Mucosa of descending colon (tissue), 3 donors: ENCODE measurements around the gene PPP1R9B. TPM values are rescaled to one million over a fixed set of nuclear protein-coding genes. Genes with fewer than 3 reads are reported as not detected.

Source experiments
- ATAC-seq: fragments of 200-7000 bp; cut with Tn5 transposase; one replicate; pipeline ENCODE4 v1.9.1; 2020; ENCODE audit warnings: mild to moderate bottlenecking, moderate library complexity
- DNase-seq, 3 donors: peaks; one replicate each; pipeline ENCODE4 v3.0.0-alpha.2; 2020
- H3K36me3 ChIP-seq: fragments of 200-600 bp; one replicate; pipeline ENCODE4 v1.8.0; 2021; ENCODE audit warnings: low read depth, mild to moderate bottlenecking
- H3K4me1 ChIP-seq: fragments of 200-600 bp; one replicate; pipeline ENCODE4 v1.8.0; 2021; ENCODE audit warnings: low read depth, mild to moderate bottlenecking
- H3K4me3 ChIP-seq: fragments of 200-600 bp; one replicate; pipeline ENCODE4 v1.8.0; 2021; ENCODE audit warnings: mild to moderate bottlenecking
- H3K9me3 ChIP-seq: fragments of 200-600 bp; one replicate; pipeline ENCODE4 v1.8.0; 2021; ENCODE audit warnings: mild to moderate bottlenecking
- intact Hi-C, 2 donors: fragments of 100-400 bp; cut with DNase I in 1 of 2; cut with micrococcal nuclease in 1 of 2; formaldehyde crosslinking; loops; one replicate each; pipeline versions ENCODE4 v1.11.0 to v1.11.1; 2022; cut with DNase I, micrococcal nuclease
- total RNA-seq, 3 donors: library from RNA; stranded (reverse); fragmentation: NEBNext Ultra II Directional in 2 of 3; extraction: Animal tissue kit (Norgen Biotek cat#: 25700) in 2 of 3; gene quantifications; one replicate each; pipeline versions ENCODE4 v1.2.1 to v1.2.4, GENCODE V29; 2021 to 2023
- TF ChIP-seq, protein P1 (sequence below): fragments of 200-600 bp; IDR thresholded peaks from one replicate; pipeline ENCODE4 v1.8.0; 2022; ENCODE audit warnings: antibody characterized with exemption, mild to moderate bottlenecking
- donor health status: DM: no; HTN: no; CAD: no; lungs with moderate emphysema.
- donor health status: DM: no; HTN: no; CAD: no.
- donor health status: DM: no; HTN: yes; CAD: no.

The PPP1R9B gene
- total RNA-seq, 3 donors from 2014 or later = 27.3 to 47.5 (median 33.1) TPM

DNA sequence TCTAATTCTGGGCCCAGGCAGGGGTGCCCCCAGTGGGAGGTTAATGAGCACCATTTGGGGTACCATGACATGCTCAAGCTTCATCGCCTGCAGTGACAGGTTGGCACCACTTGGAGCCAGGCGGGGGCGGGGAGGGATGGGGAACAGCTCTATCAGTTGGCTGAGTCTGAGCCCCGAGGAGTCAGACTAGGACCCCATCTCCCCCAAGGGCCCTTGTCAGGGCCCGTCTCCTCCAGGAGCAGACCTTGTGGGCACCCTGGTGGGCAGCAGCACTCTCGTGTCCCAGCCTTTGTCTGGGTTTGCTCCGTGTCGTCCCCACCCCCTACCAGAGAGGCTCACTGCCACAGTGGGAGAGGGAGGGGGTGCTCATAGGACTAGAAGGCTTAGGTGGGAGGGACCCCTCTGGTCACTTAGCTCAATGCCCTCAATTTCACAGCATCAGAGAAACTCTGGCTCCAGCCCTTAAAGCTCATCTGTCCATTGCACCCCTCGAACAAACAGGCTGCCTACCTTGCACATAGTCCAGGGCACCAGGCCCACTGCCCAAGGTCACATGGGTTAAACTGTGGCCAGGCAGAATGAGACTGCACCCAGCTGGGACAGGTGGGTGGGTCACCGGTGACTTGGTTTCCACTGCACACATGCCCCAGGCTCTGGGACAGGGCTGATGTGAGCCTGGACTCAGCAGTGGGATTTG lies 4.1 kb downstream of the PPP1R9B start:
- Histone ChIP-seq H3K9me3 (no peaks in the 10 kb centered on the region), H3K36me3 (no peaks in the 10 kb centered on the region), H3K4me1 (peaks cover 26% of the 10 kb centered on the region), H3K4me3 (no peak overlapping the region)
- TF ChIP-seq, protein P1, sequence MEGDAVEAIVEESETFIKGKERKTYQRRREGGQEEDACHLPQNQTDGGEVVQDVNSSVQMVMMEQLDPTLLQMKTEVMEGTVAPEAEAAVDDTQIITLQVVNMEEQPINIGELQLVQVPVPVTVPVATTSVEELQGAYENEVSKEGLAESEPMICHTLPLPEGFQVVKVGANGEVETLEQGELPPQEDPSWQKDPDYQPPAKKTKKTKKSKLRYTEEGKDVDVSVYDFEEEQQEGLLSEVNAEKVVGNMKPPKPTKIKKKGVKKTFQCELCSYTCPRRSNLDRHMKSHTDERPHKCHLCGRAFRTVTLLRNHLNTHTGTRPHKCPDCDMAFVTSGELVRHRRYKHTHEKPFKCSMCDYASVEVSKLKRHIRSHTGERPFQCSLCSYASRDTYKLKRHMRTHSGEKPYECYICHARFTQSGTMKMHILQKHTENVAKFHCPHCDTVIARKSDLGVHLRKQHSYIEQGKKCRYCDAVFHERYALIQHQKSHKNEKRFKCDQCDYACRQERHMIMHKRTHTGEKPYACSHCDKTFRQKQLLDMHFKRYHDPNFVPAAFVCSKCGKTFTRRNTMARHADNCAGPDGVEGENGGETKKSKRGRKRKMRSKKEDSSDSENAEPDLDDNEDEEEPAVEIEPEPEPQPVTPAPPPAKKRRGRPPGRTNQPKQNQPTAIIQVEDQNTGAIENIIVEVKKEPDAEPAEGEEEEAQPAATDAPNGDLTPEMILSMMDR = no peak
- ATAC-seq = no peak
- peak in 1 of 3 donors; percentile 61 for DNase-seq
- intact Hi-C loops = no loop called here

DNA sequence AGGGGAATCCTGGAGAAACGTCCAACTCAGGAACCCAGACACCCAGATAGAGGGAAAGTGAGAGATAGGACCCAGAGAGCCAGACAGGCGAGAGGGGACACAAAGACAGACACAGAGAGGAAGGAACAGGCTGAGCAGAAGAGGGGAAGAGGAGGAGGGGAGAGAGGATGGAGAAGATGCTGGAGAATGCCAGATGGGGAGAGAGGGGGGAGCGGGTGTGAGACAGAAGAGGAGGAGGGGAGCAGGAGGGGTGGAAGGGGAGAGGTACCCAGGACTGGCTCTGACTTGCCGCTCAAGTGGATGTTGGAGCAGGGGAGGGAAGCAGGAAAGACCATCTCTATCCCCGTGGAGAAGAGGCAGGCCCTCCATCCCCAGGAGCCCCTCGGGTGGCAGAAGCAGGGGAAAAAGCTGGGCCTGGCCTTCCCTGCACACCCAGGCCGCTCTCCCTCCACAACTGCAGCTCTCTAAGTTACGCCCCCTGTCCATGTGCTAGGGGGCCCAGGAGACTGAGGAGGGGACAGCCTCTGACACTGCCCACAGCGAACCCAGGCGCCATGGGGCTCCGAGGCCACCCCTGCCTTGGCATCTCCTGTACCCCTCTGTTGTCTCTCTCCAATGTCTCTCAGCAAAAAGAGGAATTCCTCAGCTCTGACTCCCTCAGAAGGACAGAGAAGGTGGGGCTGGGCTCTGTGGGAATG lies 4.8 kb downstream of the PPP1R9B start:
- intact Hi-C loops = no loop called here
- ATAC-seq (no peak), DNase-seq (no peak)
- TF ChIP-seq, protein P1 = no peak
- Histone ChIP-seq H3K4me1 (peaks cover 26% of the 10 kb centered on the region), H3K36me3 (no peaks in the 10 kb centered on the region), H3K9me3 (no peaks in the 10 kb centered on the region), H3K4me3 (no peak overlapping the region)

DNA sequence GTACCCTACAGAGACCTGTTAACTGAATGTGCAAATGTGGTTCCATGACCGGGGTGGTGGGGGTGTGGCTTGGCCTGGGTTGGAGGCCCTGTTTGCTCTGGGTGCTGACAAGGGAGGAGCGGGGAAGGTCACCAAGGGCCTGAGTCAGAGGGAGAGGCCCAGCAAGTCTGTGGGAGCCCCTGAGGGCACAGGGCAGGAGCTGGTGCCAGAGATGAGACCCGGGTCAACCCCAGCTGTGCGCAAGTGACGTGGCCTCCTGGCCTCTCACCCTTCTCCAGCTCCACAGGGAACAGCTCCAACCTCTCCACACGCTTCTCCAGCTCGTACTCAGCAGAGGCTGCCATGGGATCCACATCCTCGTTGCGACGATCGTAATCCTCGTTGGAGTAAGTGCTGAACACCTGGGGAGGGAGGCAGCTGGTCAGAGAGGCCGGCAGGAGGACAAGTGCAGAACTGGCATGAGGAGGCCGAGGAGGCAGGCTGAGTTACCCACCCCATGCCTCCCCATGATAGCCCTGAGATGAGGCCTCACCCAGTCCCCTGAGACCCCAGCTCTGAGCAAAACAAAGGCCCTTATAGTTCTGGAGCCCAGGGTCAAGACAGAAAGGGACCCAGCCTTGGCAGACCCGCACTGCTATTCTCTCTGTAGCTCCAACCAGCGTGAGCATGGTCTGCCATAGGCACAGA lies 5.5 kb downstream of the PPP1R9B start:
- Histone ChIP-seq H3K4me3 (no peak overlapping the region), H3K4me1 (peaks cover 26% of the 10 kb centered on the region), H3K9me3 (no peaks in the 10 kb centered on the region), H3K36me3 (no peaks in the 10 kb centered on the region)
- ATAC-seq (no peak), DNase-seq (no peak)
- TF ChIP-seq, protein P1 = no peak
- intact Hi-C loops = no loop called here

DNA sequence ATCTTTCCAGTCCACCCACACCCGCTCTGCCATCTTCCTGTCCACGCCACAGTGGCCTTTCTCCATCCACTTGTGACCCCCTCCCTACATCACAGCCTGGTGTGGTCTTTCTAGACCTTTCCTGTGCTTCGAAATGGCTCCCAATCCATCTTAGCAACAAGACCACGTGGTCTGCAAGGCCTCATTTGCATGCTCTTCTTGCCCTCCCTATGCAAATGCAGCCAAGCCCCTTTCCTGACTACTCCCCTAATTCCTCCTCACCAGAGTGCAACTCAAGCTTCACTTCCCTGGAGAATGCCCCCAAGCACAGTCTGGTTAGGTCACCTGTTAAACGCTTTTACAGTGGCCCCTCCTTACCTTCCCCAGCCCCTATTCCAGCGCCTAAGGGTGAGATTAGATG lies 6.1 kb downstream of the PPP1R9B start:
- TF ChIP-seq, protein P1 = no peak
- no peak for ATAC-seq
- intact Hi-C loops = no loop called here
- DNase-seq = no peak
- H3K36me3 ChIP-seq = no peaks in the 10 kb centered on the region
- H3K4me1 ChIP-seq = peaks cover 26% of the 10 kb centered on the region
- H3K4me3 ChIP-seq = no peak overlapping the region
- no peaks in the 10 kb centered on the region for H3K9me3 ChIP-seq

DNA sequence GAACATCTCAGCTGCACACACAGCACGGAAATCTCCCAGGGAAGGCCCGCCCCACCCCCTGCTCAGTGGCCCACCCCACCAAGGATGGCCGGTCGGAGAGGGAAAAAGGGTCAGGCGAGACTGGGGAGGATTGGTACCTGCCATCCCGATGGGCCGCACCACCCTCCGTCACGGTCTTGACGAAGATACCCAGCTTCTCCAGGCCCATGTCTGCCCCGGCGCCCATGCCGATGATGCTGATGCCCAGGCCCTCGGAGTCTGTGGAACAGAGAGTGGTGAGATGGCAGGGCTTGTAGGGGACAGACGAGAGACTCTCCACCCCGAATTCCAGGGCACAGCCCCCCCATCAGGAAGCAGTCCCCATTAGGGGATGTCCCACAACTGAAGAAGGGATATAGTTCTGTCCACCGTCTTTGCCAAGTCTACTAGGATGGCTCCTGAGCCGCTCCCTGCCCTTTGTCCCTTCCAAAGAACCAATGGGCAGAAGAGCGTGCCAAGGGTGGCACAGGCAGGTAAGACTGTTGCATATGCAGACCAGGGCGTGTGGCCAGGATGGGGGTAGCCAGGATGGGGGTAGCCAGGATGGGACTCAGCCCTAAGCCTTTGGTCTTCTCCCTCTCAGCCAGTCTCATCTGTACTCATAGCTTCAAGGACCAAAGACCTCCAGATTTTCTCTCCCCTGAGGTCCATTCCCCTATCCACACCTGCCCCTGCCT lies 6.9 kb downstream of the PPP1R9B start:
- Histone ChIP-seq H3K36me3 (no peaks in the 10 kb centered on the region), H3K9me3 (no peaks in the 10 kb centered on the region), H3K4me3 (no peak overlapping the region), H3K4me1 (peaks cover 25% of the 10 kb centered on the region)
- intact Hi-C loops = no loop called here
- DNase-seq (no peak), ATAC-seq (no peak)
- TF ChIP-seq, protein P1 = no peak
